IPS DF 6.9 (cell line): ENCODE results near the gene PCDH15.

Source experiments
- DNase-seq: peaks from one replicate; pipeline ENCODE4 v3.0.0-alpha.2; 2013; ENCODE audit warnings: low read depth, low spot score
- H3K27ac ChIP-seq: one replicate; pipeline ENCODE4 v1.5.1; 2013; ENCODE audit warnings: low read length, control low read depth
- H3K27me3 ChIP-seq: 2 replicates; pipeline ENCODE4 v1.6.1; 2013; ENCODE audit warnings: mild to moderate bottlenecking, low read length; ENCODE audit not compliant: control insufficient read depth, insufficient read depth
- H3K36me3 ChIP-seq: 2 replicates; pipeline ENCODE4 v1.6.1; 2013; ENCODE audit warnings: low read length; ENCODE audit not compliant: control insufficient read depth, insufficient read depth
- H3K4me1 ChIP-seq: 2 replicates; pipeline ENCODE4 v1.6.1; 2013; ENCODE audit warnings: low read length; ENCODE audit not compliant: control insufficient read depth, insufficient read depth
- H3K4me3 ChIP-seq: 2 replicates; pipeline ENCODE4 v1.5.1; 2013; ENCODE audit warnings: mild to moderate bottlenecking, low read length
- H3K9me3 ChIP-seq: 2 replicates; pipeline ENCODE4 v1.6.1; 2013; ENCODE audit warnings: low read length, inconsistent platforms; ENCODE audit not compliant: control insufficient read depth, insufficient read depth
- WGBS: extraction: QIAGEN DNeasy Blood & Tissue Kit; methylation state at CpG from one replicate; pipeline ENCODE4 v1.1.7; 2013; ENCODE audit warnings: mixed read lengths, missing lambda C conversion rate; ENCODE audit not compliant: insufficient read length, insufficient coverage; 5-methylcytosine and 5-hydroxymethylcytosine counted together

The PCDH15 gene

DNA sequence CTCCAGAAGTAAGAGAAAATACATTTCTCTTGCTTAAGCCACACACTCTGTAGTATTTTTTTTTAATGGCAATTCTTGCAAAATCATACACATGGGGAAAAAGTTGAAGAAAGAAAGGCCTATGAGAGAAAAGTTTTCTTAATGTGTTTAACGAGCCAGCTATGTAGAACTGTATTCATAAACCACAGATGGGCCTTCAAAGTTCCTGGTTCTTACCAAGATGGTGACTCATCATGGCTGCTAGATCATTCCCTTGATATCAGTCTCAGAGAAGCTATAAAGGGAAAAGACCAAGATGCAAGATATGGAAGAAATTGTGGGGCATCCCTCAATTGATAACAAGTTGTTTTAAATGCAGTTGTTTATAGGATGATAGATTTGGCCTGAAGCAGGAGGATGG is 1035.7 kb downstream of the PCDH15 start:
- no peak for DNase-seq
- WGBS, result no CpG with 5 or more reads among the region's 1 CpG

DNA sequence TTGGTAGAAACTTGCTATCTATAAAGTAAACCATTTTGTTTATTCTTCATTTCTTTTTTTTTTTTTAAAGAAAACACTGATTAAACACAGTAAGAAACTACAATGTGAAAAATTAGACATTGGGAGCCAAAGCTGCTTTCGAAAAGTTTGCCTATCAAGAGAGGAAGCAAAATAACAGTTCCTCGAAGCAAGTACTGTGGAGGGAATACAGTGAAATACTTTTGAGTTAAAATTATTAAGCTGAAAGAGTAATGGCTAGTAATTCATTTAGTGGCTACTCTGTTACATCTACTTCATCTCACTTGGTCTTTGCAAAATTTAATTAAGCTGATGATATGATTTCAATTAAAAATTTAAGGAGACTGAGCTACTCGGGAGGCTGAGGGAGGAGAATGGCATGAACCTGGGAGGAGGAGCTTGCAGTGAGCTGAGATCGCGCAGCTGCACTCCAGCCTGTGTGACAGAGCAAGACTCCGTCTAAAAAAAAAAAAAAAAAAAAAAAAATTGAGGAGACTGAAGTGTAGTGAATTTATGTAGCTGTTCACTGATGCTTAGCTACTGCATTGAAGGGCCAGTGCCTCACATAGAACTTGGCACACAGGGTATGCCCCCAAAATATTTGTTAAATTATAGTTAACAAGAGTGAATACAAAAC is 1046.3 kb downstream of the PCDH15 start:
- Histone ChIP-seq H3K4me3 (no peak overlapping the region), H3K36me3 (no peaks in the 10 kb centered on the region), H3K9me3 (no peaks in the 10 kb centered on the region), H3K27ac (no peak overlapping the region), H3K4me1 (no peaks in the 10 kb centered on the region), H3K27me3 (no peaks in the 10 kb centered on the region)
- no CpG with 5 or more reads among the region's 6 CpGs for WGBS
- no peak for DNase-seq

More for the DNA sequence above, 1035.7 kb downstream of the PCDH15 start:
- no peaks in the 10 kb centered on the region for H3K36me3 ChIP-seq
- H3K27ac ChIP-seq, result no peak overlapping the region
- no peaks in the 10 kb centered on the region for H3K4me1 ChIP-seq
- no peaks in the 10 kb centered on the region for H3K27me3 ChIP-seq
- no peak overlapping the region for H3K4me3 ChIP-seq
- H3K9me3 ChIP-seq, result no peaks in the 10 kb centered on the region
